GM23248 (cell line): ENCODE results near the gene OLIG3.

ENCODE experiments used
- EZH2 ChIP-seq: fragments of 200-600 bp; sonication (generic); IDR thresholded peaks from 2 replicates; pipeline ENCODE4 v1.6.1; 2018; ENCODE audit warnings: antibody characterized with exemption, mild to moderate bottlenecking; ENCODE audit not compliant: insufficient read depth, poor library complexity, severe bottlenecking
- EZH2phosphoT487 ChIP-seq: fragments of 200-600 bp; sonication (generic); IDR thresholded peaks from 2 replicates; pipeline ENCODE4 v1.6.1; 2018; ENCODE audit warnings: antibody characterized with exemption, moderate library complexity, mild to moderate bottlenecking, low read depth; ENCODE audit not compliant: insufficient read depth

- TF ChIP-seq EZH2 = no peak
- no peak for TF ChIP-seq EZH2phosphoT487
Measured at GRCh38 chr6:137542713-137543112, 48.5 kb upstream of the OLIG3 start.
